Glomerular endothelial cell (primary cell): ENCODE data around the gene ARHGEF3. TPM values are rescaled to one million over a fixed set of nuclear protein-coding genes. Genes with fewer than 3 reads are reported as not detected.
"Not testable (repeated sequence)": the region's sequence is repeated elsewhere in the genome, so short reads cannot be mapped to it uniquely, and the experiment has no call there.

Experiments
- DNase-seq: peaks from one replicate; pipeline ENCODE4 v3.0.0-alpha.2; 2011; ENCODE audit warnings: low read depth, low spot score; ENCODE audit errors: extremely low read depth
- total RNA-seq: library from RNA; depleted of rRNA; stranded (reverse); fragments of >200 nt; gene quantifications from 2 replicates; pipeline ENCODE4 v1.2.3, GENCODE V29; 2015

Gene ARHGEF3
- total RNA-seq, 1 donor from 2014 or later, result 24.6 TPM

DNA sequence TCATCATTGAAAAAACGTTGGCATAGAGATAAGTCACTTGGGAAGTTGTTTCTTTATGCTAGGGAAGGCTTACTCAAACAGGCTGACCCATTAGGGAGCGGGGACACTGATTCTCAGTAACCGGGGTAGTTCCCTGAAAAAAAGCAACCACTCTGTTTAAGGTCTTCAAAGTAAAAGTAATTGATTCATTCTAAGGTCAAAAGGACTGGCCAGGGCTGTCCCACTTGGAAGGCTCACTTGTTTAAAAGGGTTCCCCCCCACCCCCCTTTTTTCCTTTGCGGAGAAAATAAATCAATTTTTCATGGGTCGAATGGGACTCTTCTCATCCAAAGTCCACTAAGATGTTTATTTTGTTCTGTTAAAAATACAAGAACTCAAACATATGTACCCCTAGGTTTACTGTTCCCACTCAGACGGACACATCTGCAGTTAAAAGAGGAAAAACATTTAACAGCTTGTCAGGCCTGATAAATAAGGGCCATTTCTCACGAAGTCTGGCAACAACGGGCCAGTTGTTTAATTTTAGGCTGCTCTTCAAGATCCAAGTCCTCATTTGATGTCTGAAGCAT, 53.0 kb downstream of the ARHGEF3 start:
- DNase-seq, result no peak

DNA sequence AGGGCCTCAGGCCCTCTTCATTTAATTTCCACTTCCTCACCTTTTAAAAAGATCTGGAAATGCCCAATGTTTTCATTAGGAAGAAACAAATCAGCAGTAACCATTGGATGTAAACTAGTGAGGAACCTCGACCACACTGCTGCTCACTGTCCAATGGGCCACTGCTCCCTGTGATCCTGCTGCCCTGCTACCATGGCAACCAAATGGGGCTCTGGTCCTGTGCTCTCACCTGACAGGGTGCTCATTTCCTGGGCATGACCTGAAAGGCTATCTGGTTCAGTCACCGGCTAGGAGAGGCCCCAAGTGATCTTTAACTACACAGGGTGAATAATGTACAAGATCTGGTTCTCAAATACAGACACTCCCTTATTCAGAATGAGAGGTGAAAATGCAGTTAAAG, 54.6 kb downstream of the ARHGEF3 start:
- DNase-seq, result no peak

DNA sequence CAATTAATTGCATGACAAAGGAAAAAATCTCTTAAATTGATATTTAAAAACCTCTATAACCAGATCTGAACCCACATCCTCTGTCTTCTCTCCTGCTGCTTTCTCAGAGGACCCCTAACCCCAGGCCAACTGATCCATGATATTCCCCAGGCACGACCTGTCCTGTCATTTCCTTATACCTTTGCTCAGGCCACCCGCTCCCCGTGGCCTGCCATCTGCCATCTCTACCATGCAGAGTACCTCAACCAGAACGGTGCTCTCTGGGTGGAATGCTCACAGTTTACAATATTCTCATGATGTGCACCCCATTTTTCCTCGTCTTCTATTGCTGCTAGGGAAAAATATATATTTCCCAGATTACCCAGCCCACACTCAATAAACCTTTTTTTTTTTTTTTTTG, 57.7 kb downstream of the ARHGEF3 start:
- DNase-seq, result no peak

- no peak for DNase-seq
Measured at GRCh38 chr3:56742887-56743286, 58.9 kb downstream of the ARHGEF3 start.

DNA sequence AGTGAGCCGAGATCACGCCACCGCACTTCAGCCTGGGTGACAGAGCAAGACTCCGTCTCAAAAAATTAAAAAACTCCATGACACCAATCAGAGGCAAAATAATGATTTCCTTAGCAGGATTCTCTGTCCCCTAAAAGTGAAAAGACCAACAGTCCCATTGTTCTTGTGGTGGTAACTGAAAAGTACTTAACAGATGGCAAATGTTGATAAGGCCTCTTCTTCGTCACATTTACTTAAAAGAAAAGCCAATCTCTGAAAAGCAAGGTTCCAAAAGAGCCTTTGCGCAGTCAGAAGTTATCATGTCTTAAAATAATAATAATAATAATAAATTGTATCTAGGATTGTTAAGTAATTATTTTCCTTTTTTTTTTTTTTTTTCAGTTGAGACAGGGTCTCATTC, 62.7 kb downstream of the ARHGEF3 start:
- DNase-seq, result no peak

DNA sequence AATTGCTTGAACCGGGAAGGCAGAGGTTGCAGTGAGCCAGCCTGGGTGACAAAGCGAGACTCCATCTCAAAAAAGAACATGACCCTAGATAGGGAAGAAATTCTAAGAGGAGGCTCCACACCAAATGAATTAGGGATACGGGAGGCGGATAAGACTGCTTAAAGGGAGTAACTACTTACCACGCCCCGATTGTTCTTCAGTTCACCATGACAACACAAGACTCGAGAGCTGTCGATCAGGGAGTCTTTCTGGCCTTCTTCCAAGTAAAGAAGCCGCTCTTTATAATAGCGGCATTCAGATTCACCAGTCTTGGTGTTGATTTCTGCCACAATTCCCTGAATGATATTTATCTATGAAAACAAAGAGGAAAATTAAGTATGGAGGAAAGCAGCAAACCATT, 64.7 kb downstream of the ARHGEF3 start:
- no peak for DNase-seq

DNA sequence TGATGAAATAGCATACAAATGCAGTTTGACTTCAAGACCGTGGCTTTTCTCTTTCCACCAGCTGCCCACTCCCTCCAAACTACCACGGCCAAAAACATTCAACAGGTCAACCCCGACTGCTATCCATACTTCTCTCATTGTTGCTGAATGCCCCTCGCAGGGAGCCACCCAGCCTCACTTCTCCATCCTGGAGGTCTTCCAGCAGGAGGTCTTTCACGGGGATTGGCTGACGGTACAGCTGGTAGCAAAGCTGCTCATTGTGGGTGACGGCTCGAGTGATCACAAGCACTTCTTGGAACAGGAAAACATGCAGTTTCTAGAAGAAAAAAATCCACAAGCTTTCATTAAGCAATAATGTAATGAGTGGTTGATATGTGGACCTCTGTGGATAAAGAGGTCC, 69.6 kb downstream of the ARHGEF3 start:
- DNase-seq, result no peak

DNA sequence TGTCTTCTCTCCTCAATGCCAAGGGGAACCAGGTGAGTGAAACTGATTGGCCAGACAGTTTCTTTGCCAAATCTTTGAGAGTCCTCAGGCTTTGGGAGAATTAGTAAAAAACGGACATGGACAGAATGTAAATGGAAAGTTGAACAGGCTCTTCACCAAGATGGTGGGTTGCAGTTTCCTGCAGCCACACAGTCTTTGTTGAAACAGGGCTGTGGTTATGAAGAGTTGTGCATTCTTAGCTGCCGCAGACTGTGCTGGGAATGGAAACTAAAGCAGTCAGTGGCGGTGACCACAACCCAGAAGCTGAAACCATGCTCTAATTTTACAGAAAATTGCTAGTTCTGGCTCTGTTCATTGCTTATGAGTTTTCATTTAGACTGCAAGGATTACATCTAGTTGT, 76.6 kb downstream of the ARHGEF3 start:
- DNase-seq, result no peak

- no peak for DNase-seq
Measured at GRCh38 chr3:56724676-56725075, 77.1 kb downstream of the ARHGEF3 start.

GRCh38 chr3:56720849-56721248, 80.9 kb downstream of the ARHGEF3 start:
- DNase-seq, result no peak

DNA sequence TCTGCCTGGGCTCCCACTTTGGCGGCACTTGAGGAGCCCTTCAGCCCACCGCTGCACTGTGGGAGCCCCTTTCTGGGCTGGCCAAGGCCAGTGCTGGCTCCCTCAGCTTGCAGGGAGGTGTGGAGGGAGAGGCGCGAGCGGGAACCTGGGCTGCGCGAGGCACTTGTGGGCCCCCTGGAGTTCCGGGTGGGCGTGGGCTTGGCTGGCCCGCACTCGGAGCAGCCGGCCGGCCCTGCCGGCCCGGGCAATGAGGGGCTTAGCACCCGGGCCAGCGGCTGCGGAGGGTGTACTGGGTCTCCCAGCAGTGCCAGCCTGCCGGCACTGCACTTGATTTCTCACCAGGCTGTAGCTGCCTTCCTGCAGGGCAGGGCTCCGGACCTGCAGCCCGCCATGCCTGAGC, 82.9 kb downstream of the ARHGEF3 start:
- not testable (repeated sequence) for DNase-seq

- DNase-seq, result no peak
Measured at GRCh38 chr3:56711344-56711743, 90.4 kb downstream of the ARHGEF3 start.

DNA sequence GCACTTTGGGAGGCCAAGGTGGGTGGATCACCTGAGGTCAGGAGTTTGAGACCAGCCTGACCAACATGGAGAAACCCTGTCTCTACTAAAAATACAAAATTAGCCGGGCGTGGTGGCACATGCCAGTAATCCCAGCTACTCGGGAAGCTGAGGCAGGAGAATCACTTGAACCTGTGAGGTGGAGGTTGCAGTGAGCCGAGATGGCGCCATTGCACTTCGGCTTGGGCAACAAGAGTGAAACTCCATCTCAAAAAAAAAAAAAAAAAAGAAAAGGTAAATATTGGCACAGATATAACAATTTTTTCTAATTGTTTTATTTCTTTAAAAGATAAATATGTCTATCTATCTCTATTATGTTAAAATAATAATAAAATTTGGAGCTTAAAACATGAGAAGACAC, 94.3 kb downstream of the ARHGEF3 start:
- not testable (repeated sequence) for DNase-seq

DNA sequence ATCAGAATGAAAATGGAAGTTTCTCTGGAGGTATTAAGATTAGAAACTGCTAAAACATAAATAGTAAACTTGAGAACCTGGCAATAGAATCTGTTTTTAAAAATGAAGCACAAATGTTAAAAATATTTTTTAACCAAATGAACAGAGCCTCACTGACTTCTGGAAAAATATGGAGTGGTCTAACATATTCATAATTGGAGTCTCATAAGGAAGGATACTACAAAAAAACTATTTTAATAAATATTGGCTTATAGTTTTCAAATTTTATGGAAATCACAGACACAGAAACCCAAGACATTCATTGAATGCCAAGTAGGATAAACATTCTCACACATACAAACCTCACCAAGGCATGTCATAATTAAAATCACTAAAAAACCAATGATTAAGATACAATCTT, 95.1 kb downstream of the ARHGEF3 start:
- DNase-seq, result no peak

GRCh38 chr3:56704706-56705105, 97.0 kb downstream of the ARHGEF3 start:
- no peak for DNase-seq

DNA sequence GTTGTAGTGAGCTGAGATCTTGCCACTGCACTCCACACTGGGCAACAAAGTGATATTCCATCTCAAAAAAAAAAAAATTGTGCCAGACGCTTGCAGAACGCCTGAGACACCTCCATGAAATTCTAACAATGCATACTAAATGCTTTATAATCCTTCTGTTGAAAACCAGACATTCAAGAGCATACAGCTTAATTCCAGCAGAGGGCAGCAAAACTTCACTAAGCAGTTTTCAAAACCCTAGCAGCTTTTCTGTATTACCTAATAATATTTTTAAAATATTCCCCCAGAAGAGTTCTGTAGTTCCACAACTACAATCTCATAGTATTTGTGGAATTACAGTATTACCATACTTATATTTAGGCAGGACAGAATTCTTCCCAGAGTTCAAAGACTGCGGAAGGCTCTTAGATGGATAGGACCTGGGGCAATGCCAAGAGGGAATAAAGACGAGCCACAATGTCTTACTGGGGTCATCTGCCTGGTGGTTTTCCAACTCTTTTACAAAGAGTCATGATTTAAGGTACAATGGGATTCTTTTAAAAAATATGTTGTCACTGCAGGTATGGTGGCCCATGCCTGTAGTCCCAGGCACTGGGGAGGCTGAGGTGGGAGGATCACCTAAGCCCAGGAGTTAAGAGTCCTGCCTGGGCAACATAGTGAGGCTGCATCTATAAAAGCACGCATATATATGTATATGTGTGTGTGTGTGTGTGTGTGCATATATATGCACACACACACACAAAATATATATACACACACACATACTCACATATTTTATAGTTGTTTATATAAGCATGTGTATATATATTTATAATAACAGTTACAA, 99.0 kb downstream of the ARHGEF3 start:
- peak; percentile 68 for DNase-seq

GRCh38 chr3:56700151-56700550, 101.6 kb downstream of the ARHGEF3 start:
- no peak for DNase-seq

GRCh38 chr3:56694867-56695683, 106.7 kb downstream of the ARHGEF3 start:
- DNase-seq, result no peak

GRCh38 chr3:56693750-56694149, 108.0 kb downstream of the ARHGEF3 start:
- DNase-seq, result no peak

DNA sequence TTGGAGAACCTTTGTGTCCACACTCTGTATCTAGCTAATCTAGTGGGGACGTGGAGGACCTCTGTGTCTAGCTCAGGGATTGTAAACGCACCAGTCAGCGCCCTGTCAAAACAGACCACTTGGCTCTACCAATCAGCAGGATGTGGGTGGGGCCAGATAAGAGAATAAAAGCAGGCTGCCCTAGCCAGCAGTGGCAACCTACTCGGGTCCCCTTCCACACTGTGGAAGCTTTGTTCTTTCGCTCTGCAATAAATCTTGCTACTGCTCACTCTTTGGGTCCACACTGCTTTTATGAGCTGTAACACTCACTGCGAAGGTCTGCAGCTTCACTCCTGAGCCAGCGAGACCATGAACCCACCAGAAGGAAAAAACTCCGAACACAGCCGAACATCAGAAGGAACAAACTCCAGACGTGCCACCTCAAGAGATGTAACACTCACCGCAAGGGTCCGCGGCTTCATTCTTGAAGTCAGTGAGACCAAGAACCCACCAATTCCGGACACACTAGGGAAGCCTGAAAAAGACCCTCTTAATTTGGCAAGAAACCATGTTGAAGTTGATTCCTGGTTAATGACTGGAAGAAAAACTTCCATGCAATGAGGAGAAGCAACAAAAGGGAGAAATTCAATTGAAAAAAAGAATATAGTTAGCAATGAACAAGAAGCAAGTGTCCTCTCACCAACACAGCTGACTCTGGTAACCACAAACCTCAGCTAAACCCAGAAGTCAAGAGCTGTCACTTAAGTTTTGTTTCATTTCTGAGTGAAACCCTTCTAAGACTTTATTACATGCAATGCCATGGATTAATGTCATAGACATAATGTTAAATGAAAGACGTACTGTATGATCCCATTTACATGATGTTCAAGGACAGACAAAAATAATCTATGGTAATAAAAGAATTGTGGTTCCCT, 109.0 kb downstream of the ARHGEF3 start:
- DNase-seq, result not testable (repeated sequence)

GRCh38 chr3:56692001-56692365, 109.8 kb downstream of the ARHGEF3 start:
- not testable (repeated sequence) for DNase-seq
